Ishikawa (cell line): ENCODE measurements around the gene LUC7L3.

Source experiments
- EGR1 ChIP-seq: IDR thresholded peaks from 2 replicates; pipeline ENCODE4 v1.6.1; 2012
- EP300 ChIP-seq: IDR thresholded peaks from 2 replicates; pipeline ENCODE4 v1.6.1; 2012; ENCODE audit warnings: borderline replicate concordance
- FOXM1 ChIP-seq: IDR thresholded peaks from 2 replicates; pipeline ENCODE4 v1.6.1; 2012; ENCODE audit warnings: low read depth, borderline replicate concordance
- MAX ChIP-seq: IDR thresholded peaks from 2 replicates; pipeline ENCODE4 v1.6.1; 2012
- NFIC ChIP-seq: IDR thresholded peaks from 2 replicates; pipeline ENCODE4 v1.6.1; 2012
- RAD21 ChIP-seq: IDR thresholded peaks from 2 replicates; pipeline ENCODE4 v1.6.1; 2012; ENCODE audit warnings: low read depth
- REST ChIP-seq: IDR thresholded peaks from 2 replicates; pipeline ENCODE4 v1.6.1; 2012; ENCODE audit warnings: low read depth, mild to moderate bottlenecking
- TAF1 ChIP-seq: IDR thresholded peaks from 2 replicates; pipeline ENCODE4 v1.6.1; 2012; ENCODE audit warnings: low read depth, mild to moderate bottlenecking
- TCF12 ChIP-seq: IDR thresholded peaks from 2 replicates; pipeline ENCODE4 v1.6.1; 2012; ENCODE audit warnings: low read depth
- TEAD4 ChIP-seq: IDR thresholded peaks from 2 replicates; pipeline ENCODE4 v1.6.1; 2012
- YY1 ChIP-seq: IDR thresholded peaks from 2 replicates; pipeline ENCODE4 v1.6.1; 2012; ENCODE audit warnings: low read depth
- ZBTB7A ChIP-seq: IDR thresholded peaks from 2 replicates; pipeline ENCODE4 v1.6.1; 2012; ENCODE audit warnings: low read depth

- no peak for TF ChIP-seq FOXM1
- TF ChIP-seq NFIC, result no peak
- no peak for TF ChIP-seq MAX
- no peak for TF ChIP-seq EP300
- no peak for TF ChIP-seq TAF1
- no peak for TF ChIP-seq TCF12
- TF ChIP-seq RAD21, result no peak
- no peak for TF ChIP-seq ZBTB7A
- no peak for TF ChIP-seq TEAD4
- TF ChIP-seq EGR1, result no peak
- TF ChIP-seq REST, result no peak
- no peak for TF ChIP-seq YY1
Measured at GRCh38 chr17:50675190-50675589, 44.2 kb upstream of the LUC7L3 start.
